ENCODE results near the gene CLEC4A. TPM values are rescaled to one million over a fixed set of nuclear protein-coding genes. Genes with fewer than 3 reads are reported as not detected.

The CLEC4A gene
- total and polyA plus RNA-seq, 2 of the 8 experiments (the other 6 are each of a cell fraction or from before 2014, with no cell fraction given) = 0.41 to 0.44 TPM

GRCh38 chr12:8087666-8088065, 35.8 kb upstream of the CLEC4A start:
- Histone ChIP-seq H3K4me3 (ENCODE audit: extremely low read depth in 1 of 4, insufficient read depth in 2 of 4, low read depth in 3 of 4, low read length in 4 of 4) (no peak overlapping the region), H4K20me1 (replicated peaks in 1 of 2; ENCODE audit: control insufficient read depth in 1 of 2, insufficient read depth in 2 of 2, low read length in 2 of 2) (no peaks in the 10 kb centered on the region), H3K4me1 (replicated peaks in 1 of 4; ENCODE audit: control insufficient read depth in 3 of 4, insufficient read depth in 4 of 4, low read length in 3 of 4) (0 out of 7 replicates have a peak, but pooled peaks cover 0 to 3% (median 0%) of the 10 kb centered on the region in 4 experiments), H3K27ac (ENCODE audit: low read depth, low read length) (no peak overlapping the region), H3K18ac (ENCODE audit: extremely low read depth, low read length) (no peak overlapping the region), H2BK15ac (ENCODE audit: low read length) (no peak overlapping the region), H2BK5ac (ENCODE audit: low read depth, low read length) (no peak overlapping the region), H3K79me1 (ENCODE audit: low read depth, low read length) (peaks cover 6% of the 10 kb centered on the region), H2BK120ac (replicated peaks; ENCODE audit: low read depth, low read length) (no peak overlapping the region), H3K4me2 (ENCODE audit: insufficient read depth in 1 of 2, low read depth in 2 of 2, low read length in 2 of 2) (no peak overlapping the region), H3K9me3 (ENCODE audit: insufficient read depth in 2 of 2, low read depth in 1 of 2, low read length in 1 of 2) (no peaks in the 10 kb centered on the region), H3K79me2 (ENCODE audit: control insufficient read depth in 1 of 2, insufficient read depth in 2 of 2, low read length in 2 of 2) (peaks cover 0 to 23% of the 10 kb centered on the region in 2 experiments; a peak in 2 of 4 replicates), H3K9ac (replicated peaks in 1 of 4; ENCODE audit: extremely low read depth in 1 of 4, low read depth in 3 of 4, low read length in 3 of 4) (no peak overlapping the region), H3K56ac (replicated peaks; ENCODE audit: insufficient read length, low read depth, low read length) (no peak overlapping the region), H3K36me3 (ENCODE audit: control insufficient read depth in 2 of 4, insufficient read depth in 4 of 4, low read length in 3 of 4) (peaks cover 1 to 23% (median 8%) of the 10 kb centered on the region in 4 experiments; a peak in 6 of 8 replicates), H4K8ac (ENCODE audit: extremely low read depth, insufficient read depth, low read length) (no peak overlapping the region), H3K14ac (ENCODE audit: insufficient read length) (no peak overlapping the region), H2AFZ (ENCODE audit: low read length) (no peak overlapping the region), H2BK12ac (ENCODE audit: low read depth, low read length) (no peak overlapping the region), H3K27me3 (replicated peaks in 1 of 4; ENCODE audit: control insufficient read depth in 3 of 4, extremely low read depth in 1 of 4, insufficient read depth in 3 of 4, low read length in 3 of 4) (no peaks in the 10 kb centered on the region), H2AK5ac (ENCODE audit: low read depth, low read length) (no peak overlapping the region), H3K4ac (replicated peaks; ENCODE audit: insufficient read length, low read depth, low read length) (no peak overlapping the region), H3K23ac (ENCODE audit: insufficient read length) (no peak overlapping the region), H4K5ac (ENCODE audit: insufficient read length, low read depth, low read length) (no peak overlapping the region), H3K23me2 (ENCODE audit: low read depth, low read length) (no peaks in the 10 kb centered on the region; the same call in 1 of the 2 replicates), H2BK20ac (ENCODE audit: low read length) (no peak overlapping the region), H4K91ac (replicated peaks; ENCODE audit: insufficient read length, low read length) (no peak overlapping the region)
- FAIRE-seq (no peak), DNase-seq (ENCODE audit: low read depth in 1 of 2, low spot score in 2 of 2) (no peak)
- POLR2A ChIA-PET (ENCODE audit: partially characterized antibody) = interaction anchor here (0.6 kb wide), 1 partner anchor 148 kb away, joined by 3 read pairs; no protein-coding TSS in a partner anchor
- CTCF ChIA-PET (ENCODE audit: partially characterized antibody) = interaction anchor here (1.2 to 1.7 kb wide), 3 partner anchors 39 to 148 kb away, joined by 3 to 4 read pairs (median 3); no protein-coding TSS in a partner anchor
- WGBS, 2 experiments (ENCODE audit: extremely low coverage in 1 of 2, insufficient coverage in 1 of 2, insufficient read length in 1 of 2, insufficient replicate concordance in 2 of 2, low coverage in 1 of 2, low lambda C conversion rate in 2 of 2, missing lambda C conversion rate in 1 of 2) = 94% methylated on average over 2 of the region's 2 CpGs; no CpG with 5 or more reads in 1 of the 2 experiments
- TF ChIP-seq USF2 (IDR thresholded peaks at IDR 0.05; ENCODE audit: low read length) = no peak
- TF ChIP-seq CEBPB (IDR thresholded peaks at IDR 0.05; ENCODE audit: low read depth, low read length) = no peak
- no peak for TF ChIP-seq SP4 (IDR thresholded peaks at IDR 0.05; ENCODE audit: low read length)
- TF ChIP-seq GABPA (IDR thresholded peaks at IDR 0.05; ENCODE audit: borderline replicate concordance, insufficient read depth, low read length) = no peak
- no peak for TF ChIP-seq JUN (IDR thresholded peaks at IDR 0.05; ENCODE audit: low read depth, low read length)
- no peak for TF ChIP-seq HDAC2 (IDR thresholded peaks at IDR 0.05; ENCODE audit: borderline replicate concordance in 1 of 2, low read depth in 2 of 2, low read length in 2 of 2)
- no peak for TF ChIP-seq EP300 (IDR thresholded peaks at IDR 0.05; ENCODE audit: borderline replicate concordance in 1 of 2, low read depth in 2 of 2, low read length in 2 of 2)
- no peak for TF ChIP-seq SIX5 (IDR thresholded peaks at IDR 0.05; ENCODE audit: low read depth, low read length)
- TF ChIP-seq CTCF (IDR thresholded peaks at IDR 0.05; ENCODE audit: control extremely low read depth in 1 of 3, insufficient read depth in 1 of 3, low read depth in 1 of 3, low read length in 3 of 3) = no peak
- no peak for TF ChIP-seq POLR2A (IDR thresholded peaks at IDR 0.05; ENCODE audit: control extremely low read depth in 1 of 2, low read depth in 2 of 2, low read length in 2 of 2)
